ENCODE data around the gene NINL.

NINL gene

GRCh38 chr20:25459916-25460535, 125.3 kb downstream of the NINL start:
- no peak for FAIRE-seq

- FAIRE-seq: no peak
Measured at GRCh38 chr20:25459111-25459830, 126.1 kb downstream of the NINL start.

GRCh38 chr20:25457886-25458680, 127.2 kb downstream of the NINL start:
- no peak for FAIRE-seq

- no peak for FAIRE-seq
Measured at GRCh38 chr20:25454153-25454900, 131.0 kb downstream of the NINL start.

GRCh38 chr20:25453035-25453810, 132.1 kb downstream of the NINL start:
- no peak for FAIRE-seq

- no peak for FAIRE-seq
Measured at GRCh38 chr20:25452333-25452732, 133.0 kb downstream of the NINL start.

- FAIRE-seq: no peak
Measured at GRCh38 chr20:25447671-25448070, 137.7 kb downstream of the NINL start.

GRCh38 chr20:25444556-25444955, 140.8 kb downstream of the NINL start:
- no peak for FAIRE-seq

GRCh38 chr20:25439328-25439727, 146.0 kb downstream of the NINL start:
- no peak for FAIRE-seq

- FAIRE-seq: no peak
Measured at GRCh38 chr20:25437153-25437581, 148.2 kb downstream of the NINL start.

GRCh38 chr20:25424536-25424935, 160.8 kb downstream of the NINL start:
- no peak for FAIRE-seq

GRCh38 chr20:25422032-25422431, 163.3 kb downstream of the NINL start:
- FAIRE-seq: no peak

GRCh38 chr20:25421102-25421501, 164.2 kb downstream of the NINL start:
- FAIRE-seq: no peak

GRCh38 chr20:25418776-25419175, 166.6 kb downstream of the NINL start:
- FAIRE-seq: no peak

- no peak for FAIRE-seq
Measured at GRCh38 chr20:25408890-25409289, 176.4 kb downstream of the NINL start.

- FAIRE-seq: no peak
Measured at GRCh38 chr20:25408170-25408547, 177.2 kb downstream of the NINL start.

GRCh38 chr20:25407311-25408169, 177.8 kb downstream of the NINL start, which contains the start of gene GINS1:
Gene GINS1 (plus strand): TSS chr20:25407673. CDS start chr20:25407821, 148 bp downstream.
- no peak for FAIRE-seq

Data from islet of Langerhans (tissue), 1 donor.